Brain microvascular endothelial cell (primary cell): ENCODE data around the gene PARPBP.

ENCODE experiments used
- DNase-seq: peaks from one replicate; pipeline ENCODE4 v3.0.0-alpha.2; 2020
- H3K27ac ChIP-seq: fragments of 250-450 bp; sonication (Bioruptor Pico); 2 replicates; pipeline ENCODE4 v1.5.1; 2020; ENCODE audit warnings: mild to moderate bottlenecking, moderate library complexity
- H3K27me3 ChIP-seq: fragments of 250-450 bp; sonication (Bioruptor Pico); replicated peaks from 2 replicates; pipeline ENCODE4 v1.5.1; 2020; ENCODE audit warnings: mild to moderate bottlenecking
- H3K36me3 ChIP-seq: fragments of 250-450 bp; sonication (Bioruptor Pico); replicated peaks from 2 replicates; pipeline ENCODE4 v1.5.1; 2020; ENCODE audit warnings: mild to moderate bottlenecking
- H3K4me3 ChIP-seq: 2 replicates; pipeline ENCODE4 v1.5.1; 2011; ENCODE audit warnings: low read depth, mild to moderate bottlenecking, control low read depth, low read length, moderate library complexity
- in situ Hi-C: cut with HindIII; loops from 2 replicates; pipeline ENCODE4 v1.10.0; 2017; ENCODE audit warnings: low sequenced_read_pairs, low pct_ligation_motif_present
- TF ChIP-seq, protein P1 (sequence below): IDR thresholded peaks from 2 replicates; pipeline ENCODE4 v1.5.1; 2011; ENCODE audit warnings: low read depth, mild to moderate bottlenecking, moderate library complexity, low read length, control low read depth, inconsistent platforms; ENCODE audit errors: missing control alignments

The PARPBP gene

DNA sequence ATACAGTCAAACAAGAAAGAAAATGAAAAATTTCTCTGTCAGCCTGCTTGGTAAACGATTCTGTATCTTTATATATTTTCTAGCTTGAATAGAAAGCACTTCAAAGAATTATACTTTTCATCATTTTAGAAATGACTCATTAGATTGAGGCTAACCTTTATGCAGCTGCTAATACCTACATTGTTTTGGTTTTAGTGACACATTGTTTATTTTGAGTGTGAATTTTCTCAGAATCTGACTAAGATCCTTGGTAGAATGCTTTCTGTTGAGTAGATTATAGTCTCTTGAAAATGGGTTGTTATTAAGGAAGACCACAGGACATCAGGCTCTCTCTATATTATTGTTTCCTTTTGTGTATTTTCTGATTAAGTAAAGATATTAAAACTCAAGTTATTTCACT, 77.8 kb downstream of the PARPBP start, which contains the start of gene PMCH:
Gene PMCH (minus strand): TSS at position 45 of the 400 bp plus-strand sequence. CDS start 63 bp downstream, outside the sequence.
- H3K27ac ChIP-seq = no peak within 1 kb of the TSS
- no peak for DNase-seq
- in situ Hi-C loops = no loop called here
- TF ChIP-seq, protein P1, sequence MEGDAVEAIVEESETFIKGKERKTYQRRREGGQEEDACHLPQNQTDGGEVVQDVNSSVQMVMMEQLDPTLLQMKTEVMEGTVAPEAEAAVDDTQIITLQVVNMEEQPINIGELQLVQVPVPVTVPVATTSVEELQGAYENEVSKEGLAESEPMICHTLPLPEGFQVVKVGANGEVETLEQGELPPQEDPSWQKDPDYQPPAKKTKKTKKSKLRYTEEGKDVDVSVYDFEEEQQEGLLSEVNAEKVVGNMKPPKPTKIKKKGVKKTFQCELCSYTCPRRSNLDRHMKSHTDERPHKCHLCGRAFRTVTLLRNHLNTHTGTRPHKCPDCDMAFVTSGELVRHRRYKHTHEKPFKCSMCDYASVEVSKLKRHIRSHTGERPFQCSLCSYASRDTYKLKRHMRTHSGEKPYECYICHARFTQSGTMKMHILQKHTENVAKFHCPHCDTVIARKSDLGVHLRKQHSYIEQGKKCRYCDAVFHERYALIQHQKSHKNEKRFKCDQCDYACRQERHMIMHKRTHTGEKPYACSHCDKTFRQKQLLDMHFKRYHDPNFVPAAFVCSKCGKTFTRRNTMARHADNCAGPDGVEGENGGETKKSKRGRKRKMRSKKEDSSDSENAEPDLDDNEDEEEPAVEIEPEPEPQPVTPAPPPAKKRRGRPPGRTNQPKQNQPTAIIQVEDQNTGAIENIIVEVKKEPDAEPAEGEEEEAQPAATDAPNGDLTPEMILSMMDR = no peak
- H3K36me3 ChIP-seq = no peaks in the 10 kb centered on the region
- H3K4me3 ChIP-seq = no peak within 1 kb of the TSS
- no peaks in the 10 kb centered on the region for H3K27me3 ChIP-seq

DNA sequence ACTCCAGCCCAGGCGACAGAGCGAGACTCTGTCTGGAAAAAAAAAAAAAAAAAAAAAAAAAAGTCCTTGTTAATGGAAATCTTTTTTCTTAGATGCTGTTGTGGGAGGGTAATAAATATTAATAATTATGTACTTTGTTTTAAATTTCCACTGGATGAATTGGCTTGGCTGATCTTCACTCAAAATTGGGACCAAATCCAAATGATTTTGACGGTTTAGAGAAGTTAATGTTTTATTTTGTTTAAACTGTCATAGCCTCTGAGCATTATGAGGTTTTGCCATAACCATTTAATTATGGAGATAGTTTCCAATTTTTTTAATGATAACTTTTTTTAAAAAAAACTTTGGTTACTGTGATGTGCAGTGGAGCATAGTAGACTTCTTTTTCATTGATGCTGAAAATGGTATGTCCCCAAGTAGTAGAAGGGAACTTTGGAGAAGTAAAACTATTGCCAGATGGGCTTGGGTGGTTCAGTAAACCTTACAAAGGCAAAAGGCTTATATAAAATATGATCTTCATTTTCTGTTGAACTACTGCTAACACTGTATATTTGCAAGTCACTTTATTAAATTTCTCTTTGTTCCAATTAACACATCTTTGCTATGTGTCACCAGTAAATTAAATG, 81.6 kb downstream of the PARPBP start:
- Histone ChIP-seq H3K4me3 (no peak overlapping the region), H3K36me3 (no peaks in the 10 kb centered on the region), H3K27me3 (no peaks in the 10 kb centered on the region), H3K27ac (no peak overlapping the region)
- in situ Hi-C loops = no loop called here
- TF ChIP-seq, protein P1 = no peak
- no peak for DNase-seq

DNA sequence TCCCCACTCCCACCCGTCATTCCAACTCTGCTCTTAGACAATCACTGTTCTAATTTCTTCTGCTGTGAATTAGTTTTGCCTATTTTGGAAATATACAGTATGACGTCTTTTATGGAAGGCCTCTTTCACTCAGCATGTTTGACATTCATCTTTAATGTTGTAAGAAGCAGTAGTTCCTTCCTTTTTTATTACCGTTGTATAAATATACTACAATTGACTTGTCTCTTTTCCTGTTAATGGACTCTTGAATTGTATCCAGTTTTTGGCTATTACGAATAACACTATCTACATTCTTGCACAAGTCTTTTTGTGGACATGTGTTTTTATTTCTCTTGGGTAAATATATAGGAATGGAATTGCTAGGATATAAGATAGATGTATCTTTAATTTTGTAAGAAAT, 82.6 kb downstream of the PARPBP start:
- in situ Hi-C loops = no loop called here

DNA sequence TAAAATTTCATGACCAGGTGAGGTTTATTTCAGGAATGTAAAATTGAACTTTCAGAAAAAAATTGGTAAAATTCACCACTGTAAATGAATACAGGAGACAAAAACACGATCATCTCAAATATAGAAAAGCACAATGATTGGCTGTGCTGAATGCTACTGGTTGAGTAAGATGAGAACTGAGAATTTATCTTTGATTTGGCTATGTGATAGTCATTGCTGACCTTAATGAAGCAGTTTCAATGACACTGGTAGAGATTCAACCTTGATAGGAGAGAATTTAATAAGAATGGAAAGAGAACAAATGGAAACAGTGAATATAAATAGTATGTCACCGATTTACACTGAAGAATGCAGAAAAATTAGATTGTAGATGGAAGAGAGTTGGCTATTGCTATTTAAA, 84.0 kb downstream of the PARPBP start:
- no peak overlapping the region for H3K4me3 ChIP-seq
- no peak for DNase-seq
- TF ChIP-seq, protein P1 = no peak
- H3K27ac ChIP-seq = no peak overlapping the region
- no peaks in the 10 kb centered on the region for H3K27me3 ChIP-seq
- in situ Hi-C loops = no loop called here
- H3K36me3 ChIP-seq = no peaks in the 10 kb centered on the region

More for the DNA sequence above, 82.6 kb downstream of the PARPBP start:
- H3K4me3 ChIP-seq = no peak overlapping the region
- TF ChIP-seq, protein P1 = no peak
- DNase-seq = no peak
- H3K36me3 ChIP-seq = no peaks in the 10 kb centered on the region
- no peaks in the 10 kb centered on the region for H3K27me3 ChIP-seq
- no peak overlapping the region for H3K27ac ChIP-seq

DNA sequence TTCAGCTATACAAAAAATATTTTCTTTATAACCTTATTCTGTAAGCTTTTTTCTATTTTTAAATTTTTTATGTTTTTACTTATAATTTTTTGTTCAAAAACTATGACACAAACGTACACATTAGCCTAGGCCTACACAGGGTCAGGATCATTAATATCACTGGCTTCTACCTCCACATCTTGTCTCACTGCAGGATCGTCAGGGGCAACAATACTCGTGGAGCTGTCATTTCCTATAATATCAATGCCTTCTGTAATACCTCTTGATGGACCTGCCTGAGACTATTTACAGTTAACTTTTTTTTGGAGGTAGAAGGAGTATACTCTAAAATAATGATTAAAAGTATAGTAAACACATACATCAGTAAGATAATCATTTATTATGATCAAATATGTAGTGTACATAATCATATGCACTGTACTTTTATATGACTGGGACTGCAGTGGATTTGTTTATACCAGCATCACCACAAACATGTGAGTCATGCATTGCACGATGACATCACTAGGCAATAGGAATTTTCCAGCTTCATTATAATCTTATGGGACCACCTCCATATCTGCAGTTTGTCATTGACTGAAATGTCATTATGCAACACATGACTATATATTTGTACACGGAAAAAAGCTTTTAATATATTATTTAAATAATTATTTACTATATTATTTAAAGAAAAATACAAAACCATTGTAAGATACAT, 96.2 kb downstream of the PARPBP start:
- TF ChIP-seq, protein P1 = no peak
- peak; percentile 57 for DNase-seq
- H3K27me3 ChIP-seq = no peaks in the 10 kb centered on the region
- H3K4me3 ChIP-seq = no peak overlapping the region
- H3K27ac ChIP-seq = no peak overlapping the region
- H3K36me3 ChIP-seq = no peaks in the 10 kb centered on the region
- in situ Hi-C loops = no loop called here
